GM12892 (cell line): ENCODE results near the gene SLC25A23.

Source experiments
- DNase-seq: peaks from one replicate; pipeline ENCODE4 v3.0.0; 2011; ENCODE audit not compliant: insufficient read length
- FAIRE-seq: peaks from 2 replicates; lab custom pipeline; 2011; peaks lifted over from hg19 to GRCh38; lab: Jason Lieb, UNC
- POLR2A ChIP-seq: IDR thresholded peaks from 2 replicates; pipeline ENCODE4 v1.6.1; 2011; ENCODE audit warnings: low read depth, low read length, control low read depth
- POLR2AphosphoS5 ChIP-seq: IDR thresholded peaks from 2 replicates; pipeline ENCODE4 v1.6.1; 2011; ENCODE audit warnings: low read depth, low read length, control low read depth
- TAF1 ChIP-seq: IDR thresholded peaks from 2 replicates; pipeline ENCODE4 v1.6.1; 2011; ENCODE audit warnings: low read depth, mild to moderate bottlenecking, control low read depth, low read length, borderline replicate concordance

Gene SLC25A23

DNA sequence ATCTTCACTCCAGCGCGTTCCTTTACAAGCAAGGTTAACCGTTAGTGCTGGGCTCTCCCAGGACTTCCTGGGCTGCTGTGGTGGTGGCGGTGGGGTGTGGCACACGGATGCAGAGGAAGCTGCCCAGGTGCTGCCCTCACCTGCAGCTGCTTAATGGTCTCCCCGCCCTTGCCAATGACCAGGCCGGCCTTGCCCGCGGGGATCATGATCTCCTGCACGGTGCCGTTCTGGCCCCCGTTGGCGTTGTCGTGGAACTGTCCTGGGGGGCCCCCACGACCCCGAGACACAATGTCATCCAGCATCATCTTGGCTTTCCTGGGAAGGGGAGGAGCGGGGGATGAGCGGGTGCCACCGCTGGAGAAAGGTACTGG is 41.0 kb downstream of the SLC25A23 start:
- FAIRE-seq (no peak), DNase-seq (no peak)
- no peak for TF ChIP-seq POLR2A
- no peak for TF ChIP-seq POLR2AphosphoS5
- no peak for TF ChIP-seq TAF1

DNA sequence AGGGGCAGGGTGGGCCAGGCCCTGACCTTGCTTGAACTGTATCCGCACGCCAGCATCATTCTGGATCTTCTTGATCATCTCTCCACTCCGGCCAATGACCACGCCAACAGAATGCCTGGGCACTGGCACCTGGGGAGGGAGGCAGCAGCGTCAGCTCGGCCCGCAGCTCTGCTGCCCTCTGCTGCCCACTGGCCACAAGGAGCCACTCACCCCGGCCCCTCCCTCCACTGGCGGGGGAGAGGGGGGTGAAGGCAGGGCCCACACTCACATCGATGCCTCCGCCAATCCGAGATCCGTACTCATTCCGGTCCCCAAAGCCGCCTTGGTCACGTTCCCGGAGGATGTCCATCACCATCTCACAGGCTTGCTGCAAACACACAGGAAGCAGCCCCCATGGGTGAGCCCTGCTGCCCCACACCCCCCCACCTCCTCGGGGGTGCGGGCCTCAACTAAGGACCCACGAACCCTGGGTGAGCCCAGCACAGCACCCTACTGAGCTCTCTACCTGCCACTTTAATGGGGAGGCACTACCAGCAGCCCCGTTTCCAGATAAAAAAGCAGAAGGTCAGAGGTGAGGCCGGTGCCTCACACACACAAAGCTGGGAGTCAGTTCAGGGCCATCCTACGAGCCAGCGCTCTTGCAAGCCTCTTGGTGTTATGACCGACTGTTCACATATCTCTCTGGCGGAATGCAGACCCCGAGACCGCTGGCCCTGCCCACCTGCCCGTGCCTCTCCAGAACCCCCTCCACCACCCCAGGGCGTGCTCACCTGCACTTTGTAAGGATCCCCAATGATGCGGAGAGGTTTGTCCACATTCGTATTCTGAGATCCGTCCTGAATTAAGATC is 41.7 kb downstream of the SLC25A23 start:
- FAIRE-seq (no peak), DNase-seq (no peak)
- TF ChIP-seq POLR2AphosphoS5 (no peak; the same call in 1 of the 2 replicates), TAF1 (no peak), POLR2A (no peak; the same call in none of the 2 replicates)

DNA sequence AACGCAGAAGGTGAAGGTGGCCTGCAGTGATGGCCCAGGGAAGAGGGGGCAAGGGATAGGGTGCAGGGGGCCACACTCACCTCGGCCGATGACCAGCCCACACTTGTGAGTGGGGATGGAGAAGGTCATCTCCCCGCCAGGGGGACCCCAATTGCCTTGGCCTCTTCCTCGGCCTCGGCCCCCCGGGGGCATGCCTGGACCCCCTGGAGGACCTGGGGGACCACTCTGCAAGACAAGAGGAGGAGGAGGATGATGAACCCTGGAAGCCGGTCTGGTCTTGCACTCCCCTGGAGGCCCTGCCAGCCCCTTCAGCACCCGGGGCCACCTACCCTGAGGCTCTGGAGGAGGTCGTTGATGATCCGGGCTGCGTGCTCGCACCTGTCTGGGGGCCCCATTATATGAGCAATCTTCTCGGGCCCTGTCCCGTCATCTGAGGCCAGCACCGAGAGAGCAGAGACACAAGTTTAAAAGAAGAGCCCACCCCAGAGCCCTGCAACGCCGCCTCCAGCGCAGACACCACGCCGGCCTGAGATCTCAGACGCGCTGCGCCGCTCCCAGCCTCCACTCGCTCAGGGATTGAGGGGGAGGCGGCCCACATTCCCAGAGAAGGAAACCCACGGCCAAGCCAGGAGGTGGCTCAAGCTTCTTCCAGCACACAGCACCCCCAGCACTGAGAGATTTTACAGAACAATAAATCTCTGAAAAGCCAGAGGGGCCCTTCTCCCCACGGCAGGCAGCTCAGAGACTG is 42.8 kb downstream of the SLC25A23 start:
- TF ChIP-seq POLR2AphosphoS5 (0 out of 2 replicates have a peak, but pooled peaks have one; percentile 3), TAF1 (no peak), POLR2A (no peak)
- FAIRE-seq: no peak
- DNase-seq: no peak

DNA sequence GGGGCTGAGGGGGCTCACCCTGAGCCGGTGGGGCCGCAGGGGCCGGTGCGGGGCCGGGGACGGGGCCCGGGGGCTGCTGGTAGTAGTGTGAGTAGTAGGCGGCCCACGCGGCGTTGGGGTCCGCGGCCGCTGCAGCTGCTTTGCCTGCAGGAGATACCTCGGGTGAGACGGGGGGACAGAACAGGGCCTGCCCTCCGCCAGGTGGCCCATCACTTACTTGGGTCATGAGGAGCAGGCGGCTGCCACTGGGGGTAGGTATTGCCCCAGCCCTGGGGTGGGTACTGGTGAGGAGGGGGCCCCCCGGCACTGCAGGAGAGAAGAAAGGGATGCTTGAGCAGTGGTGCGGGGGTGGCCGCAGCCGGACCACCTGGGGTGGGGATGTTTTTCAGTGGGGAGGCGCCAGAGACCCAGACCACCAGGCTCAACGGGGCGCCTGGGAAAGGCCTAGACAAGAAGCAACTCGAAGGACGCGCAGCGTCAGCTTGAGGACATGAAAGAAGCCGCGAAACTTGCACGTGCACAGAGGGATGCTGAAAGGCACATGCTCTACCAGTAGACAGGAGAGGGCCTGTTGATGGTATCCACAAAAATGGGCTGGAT is 43.9 kb downstream of the SLC25A23 start:
- DNase-seq (no peak), FAIRE-seq (no peak)
- TF ChIP-seq TAF1 (no peak), POLR2AphosphoS5 (no peak), POLR2A (no peak)

DNA sequence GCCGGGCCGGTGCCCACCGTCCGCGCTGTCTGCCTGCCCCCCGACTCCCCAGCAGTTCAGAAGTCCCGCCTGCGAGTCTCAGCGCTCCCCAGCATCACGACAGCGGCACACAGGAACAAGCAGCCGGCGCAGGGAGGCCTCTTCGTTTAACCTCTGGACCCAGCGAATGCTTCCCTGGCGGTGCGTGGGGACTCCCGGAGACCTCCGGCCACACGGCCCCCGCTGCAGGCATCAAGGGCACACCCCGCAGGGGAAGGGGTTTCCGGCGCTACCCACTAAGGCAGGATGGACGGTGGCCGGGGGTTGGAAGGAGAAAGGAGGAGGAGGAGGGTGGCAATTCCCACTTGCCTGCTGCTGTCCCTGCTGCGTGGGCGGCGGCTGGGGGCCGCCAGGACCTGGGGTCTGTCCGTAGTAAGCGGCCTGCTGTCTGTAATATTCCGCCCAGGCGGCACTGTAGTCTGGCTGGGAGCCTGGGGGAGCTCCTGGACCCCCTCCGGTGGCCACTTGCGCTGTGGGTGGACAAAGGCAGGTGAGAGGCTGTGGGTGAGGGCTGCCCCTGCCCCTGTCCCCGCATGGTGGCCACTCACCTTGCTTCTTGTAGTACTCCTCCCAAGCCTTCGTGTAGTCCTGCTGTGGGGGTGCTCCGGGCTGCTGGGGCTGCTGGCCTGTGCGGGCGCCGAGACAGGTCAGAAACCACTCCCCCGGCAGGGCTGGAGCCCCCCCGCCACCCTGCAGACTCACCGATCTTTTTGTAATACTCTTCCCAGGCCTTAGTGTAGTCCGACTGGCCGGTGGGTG is 44.6 kb downstream of the SLC25A23 start:
- DNase-seq: no peak
- no peak for FAIRE-seq
- TF ChIP-seq POLR2A: no peak
- no peak for TF ChIP-seq POLR2AphosphoS5
- TF ChIP-seq TAF1: no peak

DNA sequence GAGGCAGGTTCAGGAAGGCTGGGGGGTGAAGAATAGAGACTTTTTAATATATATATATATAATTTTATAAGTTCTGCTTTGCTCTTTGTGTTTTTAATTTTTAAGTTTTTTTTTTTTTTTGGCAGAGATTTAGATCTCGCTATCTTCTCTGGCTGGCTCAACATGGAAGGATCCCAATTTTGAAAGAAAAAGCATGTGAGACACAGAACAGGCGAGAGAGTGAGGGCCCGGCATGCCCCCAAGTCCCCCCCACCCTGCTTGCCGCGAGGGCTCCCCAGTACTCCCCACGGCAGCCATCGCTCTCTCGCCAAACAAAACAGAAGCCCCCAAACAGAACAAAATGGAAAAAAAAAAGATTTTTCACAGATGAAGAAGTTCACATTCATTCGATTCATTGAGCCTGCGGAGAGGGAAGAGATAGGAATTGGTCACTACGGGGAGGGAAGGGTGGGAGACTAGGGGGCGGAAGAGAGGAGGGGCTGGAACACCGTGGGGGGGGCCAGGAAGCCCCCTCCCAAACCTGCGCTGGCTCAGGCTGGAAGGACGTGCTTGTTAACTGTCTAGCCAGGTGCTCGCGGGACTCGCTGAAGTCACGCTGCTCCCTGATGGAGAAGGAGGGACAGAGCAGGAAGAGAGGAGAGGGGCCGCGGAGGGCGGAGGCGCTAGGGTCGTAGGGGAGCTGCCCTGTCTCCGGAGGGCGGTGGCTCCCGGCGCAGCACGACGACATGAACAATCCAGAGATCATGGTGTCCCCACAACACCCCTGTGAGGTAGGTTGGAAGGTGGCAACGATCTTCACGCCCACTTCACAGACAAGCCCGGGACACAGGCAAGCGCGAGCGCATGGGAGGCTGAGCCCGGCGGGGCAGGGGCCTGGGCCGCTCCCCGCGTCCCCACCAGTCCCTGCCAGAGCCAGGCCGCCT is 45.6 kb downstream of the SLC25A23 start:
- peak; percentile 41; the same call in 1 of the 2 replicates for TF ChIP-seq POLR2AphosphoS5
- no peak for TF ChIP-seq POLR2A
- no peak for DNase-seq
- no peak for FAIRE-seq

DNA sequence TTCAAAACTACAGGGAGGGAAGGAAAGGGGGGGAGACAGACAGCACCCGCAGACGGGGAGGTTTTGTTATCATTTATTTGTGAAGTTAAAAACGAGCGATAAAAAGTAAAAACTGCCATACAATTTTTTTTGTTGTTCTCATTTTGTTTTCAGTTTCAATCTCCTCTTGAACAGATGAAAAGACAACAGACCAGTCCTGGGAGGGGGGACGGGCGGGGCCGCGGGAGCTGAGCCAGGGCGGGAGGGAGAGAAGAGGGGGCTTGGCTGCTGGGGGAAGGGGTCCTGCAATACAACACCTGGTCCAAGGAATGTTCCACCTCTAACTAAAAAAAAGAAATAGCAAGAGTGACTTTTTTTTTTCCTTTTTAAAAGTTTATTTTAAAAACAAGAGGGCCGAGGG is 46.3 kb downstream of the SLC25A23 start:
- DNase-seq (no peak), FAIRE-seq (no peak)
- TF ChIP-seq POLR2AphosphoS5: no peak
- TF ChIP-seq TAF1: no peak
- no peak for TF ChIP-seq POLR2A

DNA sequence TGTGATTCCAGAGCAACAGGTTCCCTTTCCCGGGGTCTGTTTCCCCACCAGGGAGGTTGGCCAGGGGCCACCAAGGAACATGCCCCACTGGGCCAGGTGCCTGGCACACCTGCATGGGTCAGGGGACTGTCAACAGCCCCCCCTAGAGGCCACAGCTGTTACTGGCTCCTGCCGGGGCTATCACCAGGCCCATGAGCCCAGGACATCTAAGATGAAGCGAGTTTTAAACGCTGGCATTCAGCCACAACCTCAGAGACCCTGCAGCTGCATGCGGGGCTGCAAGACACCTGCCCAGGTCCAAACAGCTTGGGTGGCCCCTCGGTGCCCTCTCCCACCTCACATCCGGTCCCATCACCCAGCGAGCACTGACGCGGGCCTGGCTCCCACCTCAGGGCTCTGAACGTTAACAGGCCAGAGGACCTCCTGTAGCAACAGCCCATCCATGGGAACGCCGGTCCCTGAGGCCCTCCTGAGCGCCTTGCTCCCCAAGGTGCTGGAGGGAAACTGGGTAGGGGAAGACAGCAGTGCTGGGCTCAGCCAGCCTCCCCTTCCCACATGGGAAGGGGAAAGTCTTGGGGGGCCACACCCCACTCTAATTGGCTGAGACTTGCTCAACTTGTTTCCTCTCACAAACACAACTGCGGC is 47.0 kb downstream of the SLC25A23 start:
- TF ChIP-seq TAF1 (no peak), POLR2AphosphoS5 (peak; percentile 66; the same call in 1 of the 2 replicates), POLR2A (peak; percentile 72)
- DNase-seq: no peak
- FAIRE-seq: no peak

DNA sequence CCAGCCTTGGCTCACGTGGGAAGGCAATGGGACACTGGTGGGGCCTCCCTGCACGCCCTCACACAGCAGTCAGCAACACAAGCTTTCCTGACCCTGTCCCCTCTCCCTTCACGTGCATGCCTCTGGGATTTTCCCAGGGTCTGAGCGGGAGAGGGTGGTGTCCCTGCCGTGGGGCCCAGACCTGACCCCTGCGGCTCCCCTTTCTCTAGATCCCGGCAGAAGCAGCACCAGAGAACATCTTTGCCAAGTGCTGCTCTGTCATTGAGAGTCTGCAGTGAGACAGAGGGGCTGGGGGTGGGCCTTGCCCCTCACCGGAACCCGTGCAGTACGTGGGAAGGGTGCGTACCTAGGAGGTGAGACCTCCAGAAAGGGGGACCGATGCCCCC is 47.5 kb downstream of the SLC25A23 start:
- DNase-seq: no peak
- TF ChIP-seq POLR2A: no peak
- TF ChIP-seq TAF1: no peak
- TF ChIP-seq POLR2AphosphoS5: no peak
- FAIRE-seq: no peak
